Skeletal muscle cell (primary cell): Measurements from ENCODE around the gene KIF18B.
A peak's percentile ranks its signal among the peaks of the same experiment; 100 is the strongest.

Source experiments
- DNase-seq: peaks from one replicate; pipeline ENCODE4 v3.0.0-alpha.2; 2010; ENCODE audit warnings: low read depth
- H3K4me3 ChIP-seq: 2 replicates; pipeline ENCODE4 v1.5.1; 2011; ENCODE audit warnings: low read depth, mild to moderate bottlenecking, control low read depth, low read length, moderate library complexity

KIF18B gene

GRCh38 chr17:44907729-44908470 is 39.7 kb downstream of the KIF18B start:
- no peak overlapping the region for H3K4me3 ChIP-seq
- DNase-seq, result no peak

DNA sequence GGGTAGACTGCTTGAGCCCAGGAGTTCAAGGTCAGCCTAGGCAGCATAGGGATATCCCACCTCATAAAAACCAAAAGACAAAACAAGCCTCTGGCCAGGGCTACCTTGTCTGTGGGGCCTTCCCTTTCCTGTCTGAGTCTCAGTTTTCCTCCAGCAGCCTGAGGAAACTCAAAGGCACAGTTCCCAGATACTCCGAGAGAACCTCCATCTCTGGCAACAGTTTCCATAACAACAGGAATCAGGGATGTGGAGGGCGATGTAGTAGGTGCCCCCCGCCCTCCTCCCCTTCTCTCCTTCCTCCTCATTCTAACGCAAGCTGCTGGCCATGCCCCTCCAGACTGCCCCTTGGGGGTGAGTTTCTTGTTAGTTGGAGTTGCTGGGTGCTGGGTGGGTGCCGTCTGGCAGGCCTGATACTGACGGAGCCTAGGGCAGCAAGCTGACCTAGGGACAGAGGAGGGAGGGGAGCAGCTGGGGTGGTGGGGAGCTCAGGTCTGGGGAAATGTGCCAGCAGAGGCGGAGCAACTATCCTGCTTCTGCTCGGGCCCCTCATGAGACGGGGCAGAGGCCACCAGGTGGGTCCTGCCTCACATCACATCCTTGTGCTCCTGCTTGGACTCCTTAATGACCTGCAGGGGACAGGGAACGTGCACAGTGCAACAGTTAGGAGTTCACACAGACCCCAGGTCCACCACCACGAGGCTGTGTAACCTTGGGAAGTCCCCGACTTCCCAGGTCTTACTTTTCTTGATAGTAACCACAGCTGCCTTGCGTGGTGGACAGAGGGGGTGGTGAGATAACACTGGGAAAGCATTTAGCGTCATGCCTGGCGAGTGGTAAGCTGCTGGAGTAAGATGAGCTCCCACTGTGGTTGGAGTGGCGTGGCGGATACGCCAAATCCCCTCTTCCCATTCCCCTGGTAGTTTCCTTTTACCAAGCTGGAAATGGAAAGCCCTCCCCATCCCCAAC is 40.5 kb downstream of the KIF18B start:
- no peak overlapping the region for H3K4me3 ChIP-seq
- peak; percentile 26 for DNase-seq

- DNase-seq, result peak; percentile 81
- H3K4me3 ChIP-seq, result no peak overlapping the region
Observed at GRCh38 chr17:44906010-44906646, 41.4 kb downstream of the KIF18B start.

GRCh38 chr17:44905006-44906000 is 42.3 kb downstream of the KIF18B start:
- H3K4me3 ChIP-seq, result no peak overlapping the region
- DNase-seq, result no peak

- H3K4me3 ChIP-seq, result no peak overlapping the region
- DNase-seq, result no peak
Observed at GRCh38 chr17:44904001-44904984, 43.3 kb downstream of the KIF18B start.

- DNase-seq, result no peak
- H3K4me3 ChIP-seq, result no peak overlapping the region
Observed at GRCh38 chr17:44903012-44903685, 44.4 kb downstream of the KIF18B start.

DNA sequence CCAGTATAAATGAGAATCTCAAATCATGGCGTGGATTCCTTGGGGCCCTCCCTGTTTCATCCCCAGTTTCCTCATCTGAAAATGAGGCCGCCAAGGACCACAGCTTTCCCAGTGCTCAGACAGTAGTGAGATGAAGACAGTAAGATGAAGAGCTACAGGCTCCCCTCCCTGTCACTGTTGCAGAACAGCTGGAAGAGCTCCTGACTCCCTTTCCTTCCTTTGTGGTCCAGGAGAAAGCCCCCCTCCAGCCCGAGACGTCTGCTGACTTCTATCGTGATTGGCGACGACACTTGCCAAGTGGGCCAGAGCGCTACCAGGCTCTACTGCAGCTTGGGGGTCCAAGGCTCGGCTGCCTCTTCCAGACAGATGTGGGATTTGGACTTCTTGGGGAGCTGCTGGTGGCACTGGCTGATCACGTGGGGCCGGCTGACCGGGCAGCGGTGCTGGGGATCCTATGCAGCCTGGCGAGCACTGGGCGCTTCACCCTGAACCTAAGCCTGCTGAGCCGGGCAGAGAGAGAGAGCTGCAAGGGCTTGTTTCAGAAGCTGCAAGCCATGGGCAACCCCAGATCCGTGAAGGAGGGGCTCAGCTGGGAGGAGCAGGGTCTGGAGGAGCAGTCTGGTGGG is 45.3 kb downstream of the KIF18B start:
- no peak overlapping the region for H3K4me3 ChIP-seq
- no peak for DNase-seq

- no peak overlapping the region for H3K4me3 ChIP-seq
- peak; percentile 31 for DNase-seq
Observed at GRCh38 chr17:44901411-44901921, 46.1 kb downstream of the KIF18B start.

DNA sequence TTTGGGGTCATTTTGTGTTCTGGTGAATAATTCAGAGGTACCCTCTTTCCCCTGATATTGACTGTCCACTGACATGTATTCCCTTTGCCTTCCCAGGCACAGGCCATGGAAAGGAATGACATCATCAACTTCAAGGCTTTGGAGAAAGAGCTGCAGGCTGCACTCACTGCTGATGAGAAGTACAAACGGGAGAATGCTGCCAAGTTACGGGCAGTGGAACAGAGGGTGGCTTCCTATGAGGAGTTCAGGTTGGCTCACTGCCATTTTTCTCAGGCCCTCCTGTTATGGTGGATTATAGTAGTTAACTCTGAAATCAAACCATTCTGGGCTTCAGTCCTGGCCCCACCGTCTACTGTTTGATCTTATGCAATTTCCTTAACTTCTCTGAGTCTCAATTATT is 46.7 kb downstream of the KIF18B start:
- DNase-seq, result peak; percentile 82
- H3K4me3 ChIP-seq, result no peak overlapping the region

DNA sequence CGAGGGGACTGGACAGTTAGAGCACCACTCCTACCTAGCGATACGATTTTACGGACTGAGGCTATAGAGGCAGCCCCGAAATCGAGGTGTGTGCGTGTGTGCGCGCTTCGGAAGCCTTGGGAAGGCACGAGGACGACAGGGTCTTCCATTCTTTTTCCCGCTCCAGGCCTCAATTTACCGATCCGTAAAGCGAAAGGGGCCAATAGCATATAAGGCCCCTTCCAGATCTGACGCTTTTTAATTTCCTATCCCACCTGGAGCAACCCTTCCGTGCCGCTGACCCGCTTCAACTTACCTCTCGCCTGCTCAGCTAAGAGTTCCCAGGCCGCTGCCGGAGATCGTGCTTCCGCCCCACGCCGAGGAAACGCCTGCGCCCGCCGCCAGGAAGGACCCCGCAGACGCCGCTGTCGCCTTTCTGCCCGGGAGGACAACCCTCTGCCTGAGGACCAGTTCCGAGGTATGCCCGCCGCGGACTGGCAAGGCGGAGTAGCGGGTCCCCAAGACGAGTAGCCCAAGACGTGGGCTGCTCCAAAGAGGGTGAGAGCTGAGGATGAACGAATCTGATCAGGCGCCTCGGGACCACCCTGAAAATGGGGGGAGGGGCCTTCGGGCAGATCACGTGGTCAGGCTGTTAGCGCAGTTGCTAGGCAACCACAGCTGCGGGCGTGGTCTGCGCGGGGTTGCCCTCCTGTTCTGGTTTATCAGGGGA is 48.3 kb downstream of the KIF18B start, which contains the start of gene EFTUD2:
Gene EFTUD2 (minus strand): TSS at position 372 of the 709 bp plus-strand sequence. CDS start 4,924 bp downstream, outside the sequence.
- H3K4me3 ChIP-seq, result peak within 1 kb of the TSS; percentile 84
- peak; percentile 66 for DNase-seq

DNA sequence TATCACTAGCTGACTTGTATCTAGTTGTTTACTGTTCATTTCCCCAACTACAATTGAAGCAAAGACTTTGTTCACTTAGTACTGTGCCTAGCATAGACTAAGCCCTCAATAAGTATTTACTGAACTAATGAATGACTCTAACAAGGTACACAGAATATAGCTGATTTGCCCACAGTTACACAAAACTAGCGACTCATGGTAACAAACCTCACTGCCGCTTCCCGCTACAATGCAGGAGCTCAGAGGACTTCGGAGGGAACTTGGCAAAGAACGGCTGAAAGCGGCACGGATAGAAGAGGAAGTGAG is 48.9 kb downstream of the KIF18B start:
- H3K4me3 ChIP-seq, result peak overlapping the region; percentile 84
- DNase-seq, result no peak

DNA sequence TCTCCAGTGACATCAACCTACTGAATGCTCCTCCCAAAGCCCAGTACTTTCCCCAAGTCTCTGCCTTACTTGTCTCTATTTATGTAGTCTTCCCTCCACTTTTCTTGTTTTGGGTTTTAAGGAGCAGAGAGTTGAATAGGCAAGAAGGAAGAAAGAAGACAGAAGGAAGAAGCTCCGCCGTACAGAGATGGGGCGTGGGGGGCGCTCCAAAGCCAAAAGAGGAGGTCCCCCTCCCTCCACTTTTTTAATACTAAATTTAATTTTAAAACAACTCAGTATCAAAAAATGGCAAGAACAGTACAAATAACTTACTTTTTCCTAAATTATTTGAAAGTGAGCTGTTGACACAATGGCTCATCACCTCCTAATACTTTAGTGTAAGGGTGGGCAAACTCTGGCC is 52.9 kb downstream of the KIF18B start:
- no peak overlapping the region for H3K4me3 ChIP-seq
- no peak for DNase-seq

DNA sequence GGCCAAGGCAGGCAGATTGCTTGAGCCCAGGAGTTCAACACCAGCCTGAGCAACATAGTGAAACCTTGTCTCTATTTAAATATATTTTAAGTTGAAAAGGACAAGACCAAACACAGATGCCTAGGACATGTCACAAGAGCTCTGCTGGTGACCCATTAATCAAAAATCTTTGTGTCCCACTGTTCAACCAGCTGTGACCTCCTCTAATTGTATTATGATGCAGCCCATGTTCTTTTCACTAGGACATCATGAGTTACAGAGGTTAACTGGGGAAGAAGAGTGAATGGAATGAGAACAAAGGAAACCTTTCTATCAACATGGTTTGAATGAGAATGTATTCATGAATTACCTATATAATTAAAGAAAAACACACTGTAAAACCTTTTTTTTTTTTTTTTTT is 55.3 kb downstream of the KIF18B start:
- no peak overlapping the region for H3K4me3 ChIP-seq
- no peak for DNase-seq

- H3K4me3 ChIP-seq, result no peak overlapping the region
- DNase-seq, result no peak
Observed at GRCh38 chr17:44889003-44889402, 58.6 kb downstream of the KIF18B start.

- DNase-seq, result no peak
- no peak overlapping the region for H3K4me3 ChIP-seq
Observed at GRCh38 chr17:44887971-44888954, 59.3 kb downstream of the KIF18B start.
